Middle frontal gyrus (tissue), 1 donor: Measurements from ENCODE around the gene FRK.
"Not testable (repeated sequence)": the region's sequence is repeated elsewhere in the genome, so short reads cannot be mapped to it uniquely, and the experiment has no call there.

ENCODE experiments used
- DNase-seq: peaks from one replicate; pipeline ENCODE4 v3.0.0-alpha.2; 2015; ENCODE audit warnings: low spot score; ENCODE audit errors: extremely low spot score

The FRK gene, protein sequence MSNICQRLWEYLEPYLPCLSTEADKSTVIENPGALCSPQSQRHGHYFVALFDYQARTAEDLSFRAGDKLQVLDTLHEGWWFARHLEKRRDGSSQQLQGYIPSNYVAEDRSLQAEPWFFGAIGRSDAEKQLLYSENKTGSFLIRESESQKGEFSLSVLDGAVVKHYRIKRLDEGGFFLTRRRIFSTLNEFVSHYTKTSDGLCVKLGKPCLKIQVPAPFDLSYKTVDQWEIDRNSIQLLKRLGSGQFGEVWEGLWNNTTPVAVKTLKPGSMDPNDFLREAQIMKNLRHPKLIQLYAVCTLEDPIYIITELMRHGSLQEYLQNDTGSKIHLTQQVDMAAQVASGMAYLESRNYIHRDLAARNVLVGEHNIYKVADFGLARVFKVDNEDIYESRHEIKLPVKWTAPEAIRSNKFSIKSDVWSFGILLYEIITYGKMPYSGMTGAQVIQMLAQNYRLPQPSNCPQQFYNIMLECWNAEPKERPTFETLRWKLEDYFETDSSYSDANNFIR

DNA sequence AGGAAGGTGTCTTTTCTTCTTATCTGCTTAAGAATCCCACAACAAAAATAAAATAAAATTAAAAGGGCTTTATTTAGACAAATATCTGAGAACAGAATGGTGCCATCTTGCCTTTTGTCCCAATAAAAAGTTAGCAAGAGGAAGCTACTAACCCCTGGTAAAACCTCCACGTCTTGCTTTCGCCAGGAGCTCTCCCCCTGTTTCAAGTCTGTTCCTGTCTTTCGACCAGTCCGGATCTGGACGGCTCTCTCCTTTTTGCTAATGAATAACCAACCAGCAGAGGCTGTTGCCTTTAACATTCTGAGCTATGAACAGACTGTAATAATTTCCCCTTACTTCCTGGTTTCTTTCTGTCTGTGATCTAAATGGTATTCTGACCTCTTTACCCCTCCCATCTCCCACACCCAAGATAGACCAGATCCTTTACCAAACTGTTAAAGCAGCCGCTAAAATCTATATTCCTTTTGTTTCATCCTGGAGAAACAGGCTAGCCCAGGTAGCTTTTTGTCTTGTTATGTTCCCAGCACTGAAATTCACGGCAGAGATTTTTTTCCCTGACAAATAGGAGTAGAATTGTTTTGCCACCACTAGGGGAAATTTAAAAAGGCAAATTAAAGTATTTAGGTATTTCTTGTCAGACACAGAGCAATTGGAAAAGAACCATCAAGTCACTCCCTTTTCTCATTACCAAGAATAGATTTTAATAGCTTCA lies at the start of gene FRK:
FRK (minus strand) TSS at position 320 of the 712 bp plus-strand sequence. CDS start 580 bp downstream, outside the sequence.
- no peak for DNase-seq

DNA sequence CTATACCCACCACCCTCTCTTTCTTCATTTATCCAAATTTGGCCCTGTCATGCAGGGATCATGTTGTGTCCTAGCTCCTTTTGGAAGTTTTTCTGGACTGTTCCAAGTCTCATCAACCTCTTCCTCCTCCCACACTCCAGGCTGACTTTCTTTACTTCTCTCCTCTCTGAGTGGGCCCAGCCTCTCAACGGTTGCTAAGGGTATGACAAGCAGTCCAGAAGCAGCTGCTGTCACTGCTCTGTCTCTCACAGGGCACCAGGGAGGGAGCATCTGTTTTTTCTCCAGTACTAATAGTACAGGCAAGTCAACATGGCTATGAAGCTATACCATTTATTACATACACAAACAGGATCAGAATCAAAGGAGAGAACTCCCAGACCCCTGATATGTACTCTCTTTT lies 48.1 kb upstream of the FRK start:
- DNase-seq, result no peak

DNA sequence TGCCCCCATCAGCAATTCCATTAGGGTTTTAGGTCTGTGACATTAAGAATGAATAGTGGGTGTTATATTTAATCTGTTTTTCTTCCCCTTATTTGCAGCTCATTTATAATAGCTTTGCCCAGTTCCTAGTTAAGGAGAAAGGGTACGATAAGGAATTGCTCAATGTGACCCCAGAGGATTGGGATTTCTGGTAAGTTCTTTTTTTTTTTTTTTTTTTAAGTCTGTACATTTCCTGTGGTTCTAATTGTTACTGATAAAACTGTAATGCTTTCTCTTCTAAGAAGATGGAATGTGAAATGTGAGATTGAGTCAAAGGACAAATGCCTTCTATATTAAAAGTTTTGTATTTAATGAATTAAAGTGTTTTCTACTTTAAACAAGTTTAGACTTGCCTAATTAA lies 45.5 kb upstream of the FRK start:
- no peak for DNase-seq

DNA sequence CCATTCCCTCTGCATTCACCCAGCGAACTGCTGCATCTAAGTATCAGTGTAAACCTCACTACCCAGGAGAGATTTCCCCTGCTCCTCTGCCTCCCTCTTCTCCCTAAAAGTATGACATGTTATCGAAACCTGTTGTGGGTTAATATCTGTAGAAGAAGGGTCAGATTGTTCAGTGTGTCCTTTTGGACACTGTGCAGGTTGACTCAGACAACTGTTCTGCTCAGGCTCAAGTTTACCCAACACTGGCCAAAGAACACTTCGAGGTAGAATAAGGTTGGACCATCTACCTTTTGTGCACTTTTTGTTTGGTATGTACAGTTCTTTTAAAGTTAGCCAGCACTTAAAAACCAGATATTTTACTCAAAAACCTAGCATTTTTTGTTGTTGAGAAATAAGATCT lies 44.6 kb upstream of the FRK start:
- no peak for DNase-seq

DNA sequence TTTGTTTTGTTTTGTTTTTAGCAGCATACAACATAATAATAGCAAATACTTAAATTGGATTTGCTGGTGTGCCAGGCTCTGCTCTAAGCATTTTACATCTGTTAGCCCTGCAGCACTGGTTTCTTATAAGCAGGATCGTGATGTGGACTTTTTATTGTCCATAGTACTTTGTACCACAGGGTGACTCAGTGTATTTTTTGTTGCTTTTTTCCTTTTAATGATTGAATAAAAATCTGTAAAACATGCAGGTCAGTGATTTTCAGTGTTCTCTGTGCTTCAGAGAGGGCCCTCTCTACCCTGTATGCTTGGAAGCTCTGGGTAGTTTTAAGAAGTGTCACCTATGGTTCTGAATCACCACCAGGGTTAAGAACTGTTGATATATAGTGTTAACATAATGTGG lies 43.9 kb upstream of the FRK start:
- DNase-seq, result no peak

DNA sequence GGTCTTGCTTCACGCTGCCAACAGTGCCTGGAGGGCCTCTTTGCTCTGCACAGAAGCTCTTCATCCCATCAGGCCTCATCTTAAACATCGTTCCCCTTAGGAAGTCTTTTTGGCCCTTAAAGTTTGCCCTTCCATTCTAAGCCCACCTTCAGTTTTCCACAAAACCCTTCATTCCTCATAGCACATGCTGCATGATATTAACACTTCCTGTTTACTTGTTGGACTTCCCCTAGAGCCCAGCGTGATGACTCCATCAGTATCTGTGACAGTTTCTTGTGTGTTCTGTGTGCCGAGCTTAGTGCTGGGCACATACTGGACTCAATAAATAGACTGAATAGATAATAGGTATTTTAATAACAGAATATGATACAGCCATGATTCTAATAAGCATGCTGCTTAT lies 42.2 kb upstream of the FRK start:
- DNase-seq, result no peak

DNA sequence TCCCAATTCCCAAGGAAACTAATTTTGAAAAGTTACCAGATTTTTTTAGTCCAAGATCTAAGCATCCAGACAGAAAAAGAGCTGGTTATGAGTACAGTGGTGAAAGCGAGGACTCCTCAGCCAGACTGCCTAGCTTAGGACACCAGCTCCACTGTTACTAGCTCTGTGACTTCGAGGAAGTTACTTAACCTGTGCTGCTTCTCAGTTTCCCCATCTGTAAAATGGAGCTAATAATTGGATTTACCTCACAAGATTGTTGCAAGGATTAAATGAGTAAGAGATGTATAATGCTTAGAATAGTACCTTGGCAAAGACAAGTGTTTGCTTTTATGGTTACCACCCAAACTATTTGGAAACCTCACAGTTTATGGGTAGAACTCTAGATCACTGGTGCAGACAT lies 41.1 kb upstream of the FRK start:
- DNase-seq, result no peak

DNA sequence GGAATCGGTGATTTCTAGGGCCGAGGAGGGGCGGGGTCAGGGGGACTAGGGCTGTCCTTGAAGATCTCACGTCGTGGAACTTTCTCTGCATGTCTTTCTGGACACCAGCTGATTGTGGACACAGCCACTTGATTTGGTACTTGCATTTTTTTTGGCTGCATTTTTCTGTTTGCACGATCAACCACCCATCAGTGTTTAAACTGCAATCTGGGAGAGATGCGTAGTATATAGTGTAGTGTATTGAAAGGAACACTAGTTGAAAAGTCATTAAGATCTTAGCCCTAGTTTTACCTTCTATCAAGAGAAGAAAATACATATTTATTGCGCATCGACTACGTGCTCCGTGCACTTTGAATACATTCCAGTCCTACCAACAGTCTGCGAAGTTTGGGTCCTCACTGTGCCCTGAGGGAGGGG lies 40.6 kb upstream of the FRK start:
- no peak for DNase-seq

DNA sequence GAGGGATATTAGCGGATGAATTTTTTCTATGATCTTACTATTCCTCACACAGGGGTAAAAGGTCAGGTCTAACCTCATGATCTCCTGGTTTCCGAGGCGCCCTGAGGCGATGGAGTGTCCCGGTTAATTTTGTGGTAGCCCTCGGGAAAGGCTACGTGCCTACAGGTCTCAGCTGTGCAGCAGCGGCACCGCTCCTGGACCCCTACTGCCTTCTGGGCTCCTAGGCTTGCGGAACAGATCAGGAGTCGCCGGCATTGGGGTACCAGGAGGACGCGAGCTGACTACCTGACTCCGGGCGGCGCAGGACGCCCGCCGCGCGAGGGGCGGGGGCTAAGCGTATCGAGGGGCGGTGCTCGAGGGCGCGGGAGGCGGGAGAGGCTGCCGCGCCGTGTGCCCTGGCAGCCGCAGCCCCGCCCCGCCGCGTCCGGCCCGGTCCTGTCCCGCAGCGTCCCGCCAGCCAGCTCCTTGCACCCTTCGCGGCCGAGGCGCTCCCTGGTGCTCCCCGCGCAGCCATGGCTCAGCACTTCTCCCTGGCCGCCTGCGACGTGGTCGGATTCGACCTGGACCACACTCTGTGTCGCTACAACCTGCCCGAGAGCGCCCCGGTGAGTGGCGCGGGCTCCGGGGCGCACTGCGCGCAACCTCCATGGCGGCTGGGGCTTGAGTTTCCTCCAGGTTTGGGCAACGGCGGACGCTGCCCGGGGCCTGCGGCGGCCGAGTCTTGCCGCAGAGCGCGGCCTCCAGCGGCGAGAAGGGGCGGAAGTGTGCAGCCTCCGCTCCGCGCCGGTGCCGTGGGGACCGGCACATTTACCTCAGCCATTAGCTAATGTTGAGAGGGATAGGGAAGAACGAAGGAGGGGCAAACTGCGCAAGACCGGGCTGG lies 40.0 kb upstream of the FRK start, which contains the start of gene NT5DC1:
NT5DC1 (plus strand) TSS at position 435 of the 883 bp plus-strand sequence; CDS start at position 513, 78 bp downstream.
- DNase-seq, result peak; percentile 70

DNA sequence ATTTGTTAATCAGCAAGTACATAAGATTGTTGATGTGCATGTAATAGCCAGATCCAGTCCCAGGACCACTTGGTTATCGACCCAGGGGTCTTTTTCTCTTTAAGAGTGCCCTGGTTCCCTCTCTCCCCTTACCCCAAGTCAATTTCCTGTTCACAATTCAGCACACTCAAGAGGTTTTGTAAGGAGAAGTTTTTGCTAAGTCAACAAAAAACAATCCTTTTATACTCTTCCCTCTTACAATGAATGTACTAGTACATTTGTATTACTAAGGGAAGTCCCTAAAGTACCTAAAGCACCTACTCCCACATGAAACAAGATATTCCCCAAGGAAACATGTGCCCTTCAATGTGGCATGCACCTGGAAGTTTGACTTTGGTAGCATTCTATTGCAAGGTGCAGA lies 38.3 kb upstream of the FRK start:
- no peak for DNase-seq

DNA sequence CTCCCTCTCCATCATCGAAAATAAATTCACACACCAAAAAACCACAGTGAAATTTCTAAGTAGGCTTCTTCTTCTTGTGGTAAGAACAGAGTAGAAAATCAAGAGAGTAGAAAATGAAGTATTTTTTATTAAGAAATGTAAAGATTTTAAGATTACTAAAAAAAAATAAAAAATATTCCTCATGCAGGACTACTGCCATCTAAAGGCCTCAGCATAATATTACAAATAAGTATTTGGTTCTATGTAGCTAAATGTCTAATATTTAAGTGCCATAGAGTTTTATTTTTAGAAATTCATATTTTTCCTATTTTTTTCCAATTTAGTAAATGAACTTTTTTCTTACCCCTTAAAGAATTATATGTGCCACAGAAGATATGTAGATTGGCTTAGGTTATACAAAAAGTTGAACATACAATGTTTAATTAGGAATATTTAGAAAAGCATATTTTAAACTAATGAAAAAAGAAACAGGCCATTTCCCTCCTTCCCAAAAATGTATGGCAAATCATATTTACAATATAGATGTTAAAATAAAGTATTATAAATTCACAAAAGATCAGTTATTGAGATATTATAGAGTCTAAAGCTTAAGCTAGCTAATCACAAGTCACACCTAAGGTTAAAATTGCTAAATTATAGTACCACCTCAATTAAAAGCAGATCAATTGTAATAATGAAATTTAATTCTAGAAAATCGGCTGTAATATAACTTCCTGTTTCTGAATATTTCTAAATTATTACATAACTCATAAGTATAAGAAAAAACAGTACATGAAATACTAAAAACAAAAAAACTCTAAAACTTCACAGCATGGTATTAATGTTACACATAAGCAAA lies 36.5 kb upstream of the FRK start:
- no peak for DNase-seq

DNA sequence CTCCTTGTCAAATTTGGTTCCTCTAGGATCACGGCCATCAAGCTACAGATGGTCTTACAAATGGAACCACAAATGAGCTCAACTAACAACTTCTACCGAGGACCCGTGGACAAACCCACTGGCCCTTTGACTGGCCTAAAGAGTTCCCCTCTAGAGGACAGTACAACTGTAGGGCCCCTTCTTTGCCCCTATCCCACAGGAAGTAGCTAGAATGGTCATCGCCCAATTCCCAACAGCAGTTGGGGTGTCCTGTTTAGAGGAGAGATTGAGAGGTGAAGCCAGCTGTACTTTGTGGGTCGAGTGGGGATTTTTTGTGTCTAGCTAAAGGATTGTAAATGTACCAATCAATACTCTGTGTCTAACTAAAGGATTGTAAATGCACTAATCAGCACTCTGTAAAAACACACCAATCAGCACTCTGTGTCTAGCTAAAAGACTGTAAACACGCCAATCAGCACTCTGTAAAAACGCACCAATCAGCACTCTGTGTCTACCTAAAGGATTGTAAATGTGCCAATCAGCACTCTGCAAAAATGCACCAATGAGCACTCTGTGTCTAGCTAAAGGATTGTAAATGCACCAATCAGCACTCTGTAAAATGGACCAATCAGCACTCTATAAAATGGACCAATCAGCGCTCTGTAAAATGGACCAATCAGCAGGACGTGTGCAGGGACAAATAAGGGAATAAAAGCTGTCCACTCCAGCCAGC lies 35.5 kb upstream of the FRK start:
- DNase-seq, result not testable (repeated sequence)

DNA sequence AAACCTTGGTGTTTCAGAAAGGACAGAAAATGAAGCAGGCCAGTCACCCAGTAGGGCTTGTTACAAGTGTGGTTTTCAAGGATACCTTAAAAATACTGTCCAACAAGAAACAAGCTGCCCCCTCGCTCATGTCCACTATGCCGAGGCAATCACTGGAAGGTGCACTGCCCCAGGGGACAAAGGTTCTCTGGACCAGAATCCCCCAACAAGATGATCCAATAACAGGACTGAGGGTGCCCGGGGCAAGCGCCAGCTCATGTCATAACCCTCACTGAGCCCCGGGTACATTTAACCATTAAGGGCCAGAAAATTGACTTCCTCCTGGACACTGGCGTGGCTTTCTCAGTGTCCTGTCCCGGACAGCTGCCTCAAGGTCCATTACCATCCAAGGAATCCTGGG lies 33.4 kb upstream of the FRK start:
- no peak for DNase-seq

DNA sequence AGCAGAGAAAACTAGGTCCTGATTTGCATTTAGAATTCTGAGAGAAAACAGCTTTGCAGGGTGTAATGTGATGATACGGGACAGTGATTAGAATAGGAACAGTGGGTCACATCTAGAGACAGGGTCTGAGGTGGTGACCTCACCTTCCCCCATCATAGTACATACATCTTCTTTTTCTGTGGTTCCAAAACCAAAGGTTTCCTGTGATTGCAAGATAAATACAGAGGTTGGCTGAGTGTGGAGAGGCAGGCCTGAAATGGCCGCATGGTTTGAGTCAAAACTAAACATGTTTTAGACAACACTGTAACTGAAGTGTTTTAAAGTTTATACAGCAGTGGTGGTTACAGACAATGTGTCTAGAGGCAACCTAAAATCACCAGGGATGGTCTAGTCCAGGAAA lies 29.6 kb upstream of the FRK start:
- DNase-seq, result no peak

DNA sequence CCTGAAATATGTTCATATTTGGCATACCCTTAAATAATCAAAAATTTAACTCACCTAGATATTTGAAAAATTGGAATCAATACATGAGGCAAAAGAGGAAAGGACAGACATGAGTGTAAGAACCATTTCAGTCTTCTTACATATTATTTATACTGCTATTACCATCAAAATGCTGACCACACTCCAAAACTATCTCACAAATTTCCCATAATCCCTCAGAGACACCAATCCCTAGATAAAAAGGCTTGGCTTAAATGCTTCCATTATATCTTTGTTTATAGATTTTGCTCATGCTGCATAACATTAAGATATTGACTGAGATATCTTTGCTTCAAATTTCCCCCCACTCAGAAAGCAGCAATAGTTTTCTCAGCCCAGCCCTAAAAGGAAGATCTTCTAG lies 28.3 kb upstream of the FRK start:
- no peak for DNase-seq

DNA sequence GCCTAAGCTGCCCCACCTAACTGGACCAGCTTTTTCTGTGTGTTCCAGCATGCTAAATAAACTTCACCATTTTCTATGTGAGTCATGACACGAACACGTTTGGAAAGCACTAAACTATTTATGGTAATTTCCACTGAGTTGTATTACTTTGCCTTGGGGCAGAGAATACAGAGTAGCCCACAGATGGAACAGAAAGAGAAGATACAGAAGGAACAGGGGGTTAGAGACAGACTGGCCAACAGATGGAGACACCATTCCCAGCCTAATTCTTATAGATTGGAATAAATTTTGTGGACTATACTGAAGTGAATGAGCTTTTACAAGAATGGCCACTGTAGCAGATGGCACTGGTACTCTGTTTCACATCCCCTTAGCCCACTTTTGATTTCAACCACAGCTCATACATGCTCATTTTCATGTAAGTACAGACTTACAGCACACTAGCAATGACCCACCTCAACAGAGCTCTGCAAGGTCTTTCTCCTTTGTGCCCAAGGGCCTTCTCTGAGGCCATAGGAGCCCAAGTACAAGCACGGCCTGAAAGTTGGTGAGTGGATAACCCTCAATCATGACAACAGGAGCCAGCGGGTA lies 26.8 kb upstream of the FRK start:
- no peak for DNase-seq

DNA sequence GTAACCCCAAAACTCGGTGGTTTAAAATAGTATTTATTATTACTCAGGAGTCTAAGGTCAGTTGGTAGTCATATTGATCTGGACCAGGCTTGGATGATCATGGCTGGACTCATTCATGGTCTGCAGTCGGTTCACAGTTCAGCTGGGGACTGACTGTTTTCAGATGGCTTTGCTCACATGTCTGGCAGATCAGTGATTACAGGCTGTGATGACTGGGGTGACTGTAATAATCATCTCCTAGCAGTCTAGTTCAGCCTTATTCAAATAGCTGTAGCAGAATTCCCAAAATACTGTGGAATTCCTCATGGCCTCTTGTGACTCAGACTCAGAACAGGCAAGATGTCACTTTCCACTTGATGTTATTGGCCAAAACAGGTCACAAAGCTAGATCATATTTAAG lies 23.6 kb upstream of the FRK start:
- DNase-seq, result no peak

DNA sequence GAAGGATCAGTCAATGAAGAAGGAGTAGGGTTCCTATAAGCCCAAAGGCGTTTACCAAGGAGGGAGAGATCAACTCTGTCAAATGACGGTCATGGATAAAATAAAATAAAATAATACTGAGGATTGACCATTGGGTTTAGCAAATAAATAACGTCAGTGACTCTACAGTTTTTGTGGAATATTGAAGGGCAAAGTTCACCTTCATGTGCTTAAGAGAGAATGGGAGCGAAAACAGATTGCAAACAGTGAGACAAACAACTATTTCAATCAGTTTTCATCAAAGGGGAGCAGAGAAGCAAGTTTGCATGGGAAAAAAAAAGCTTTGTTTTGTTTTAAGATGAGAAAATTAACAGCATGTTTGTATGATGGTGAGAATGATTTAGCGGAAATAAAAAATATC lies 22.4 kb upstream of the FRK start:
- no peak for DNase-seq

DNA sequence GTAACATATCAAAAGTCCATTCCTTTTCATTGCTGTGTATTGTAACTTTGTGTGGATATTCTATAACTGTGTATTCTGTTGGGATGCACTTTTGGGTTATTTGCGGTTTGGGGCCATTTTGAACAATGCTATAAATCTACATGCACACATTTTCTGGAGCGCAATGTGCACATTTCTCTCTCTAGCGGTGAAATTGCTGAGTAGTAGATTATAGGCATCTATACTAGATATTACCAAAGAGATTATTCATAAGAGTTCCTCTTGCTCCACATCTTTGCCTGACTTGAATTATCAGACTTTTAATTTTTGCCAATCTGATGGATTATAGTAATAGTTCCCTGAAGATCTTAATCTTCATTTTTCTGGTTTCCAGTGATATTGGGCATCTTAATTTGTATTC lies 18.3 kb upstream of the FRK start:
- no peak for DNase-seq

DNA sequence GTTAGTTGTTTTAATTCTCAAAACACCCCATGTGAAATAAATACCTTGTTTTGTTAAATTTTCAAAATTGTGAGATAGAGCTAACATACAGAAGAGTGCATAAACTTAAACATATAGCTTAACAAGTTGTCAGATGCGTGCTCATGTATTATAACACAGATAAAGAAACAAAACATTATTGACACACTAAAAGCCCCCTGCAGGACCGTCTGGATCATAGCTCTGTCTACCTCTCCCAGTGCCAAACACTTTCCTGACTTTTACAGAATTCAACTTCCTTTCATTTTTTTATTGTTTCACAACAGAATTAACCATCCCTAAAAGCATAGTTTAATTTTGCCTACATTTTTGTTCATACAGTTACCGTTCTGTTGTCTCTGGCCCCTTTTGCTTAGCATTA lies 17.8 kb upstream of the FRK start:
- DNase-seq, result no peak
